ENCODE results near the gene EML6.

EML6 gene

GRCh38 chr2:54750040-54750439, 26.6 kb downstream of the EML6 start:
- no peak overlapping the region for H3K4me3 ChIP-seq (ENCODE audit: low read depth, low read length)
- DNase-seq (ENCODE audit: low read depth) = no peak
- no peak for TF ChIP-seq MYC (IDR thresholded peaks at IDR 0.05; ENCODE audit: low read depth, low read length)
- TF ChIP-seq, protein P1, sequence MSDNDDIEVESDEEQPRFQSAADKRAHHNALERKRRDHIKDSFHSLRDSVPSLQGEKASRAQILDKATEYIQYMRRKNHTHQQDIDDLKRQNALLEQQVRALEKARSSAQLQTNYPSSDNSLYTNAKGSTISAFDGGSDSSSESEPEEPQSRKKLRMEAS (IDR thresholded peaks at IDR 0.05; ENCODE audit: low read depth, low read length) = no peak
- TF ChIP-seq, protein P2, sequence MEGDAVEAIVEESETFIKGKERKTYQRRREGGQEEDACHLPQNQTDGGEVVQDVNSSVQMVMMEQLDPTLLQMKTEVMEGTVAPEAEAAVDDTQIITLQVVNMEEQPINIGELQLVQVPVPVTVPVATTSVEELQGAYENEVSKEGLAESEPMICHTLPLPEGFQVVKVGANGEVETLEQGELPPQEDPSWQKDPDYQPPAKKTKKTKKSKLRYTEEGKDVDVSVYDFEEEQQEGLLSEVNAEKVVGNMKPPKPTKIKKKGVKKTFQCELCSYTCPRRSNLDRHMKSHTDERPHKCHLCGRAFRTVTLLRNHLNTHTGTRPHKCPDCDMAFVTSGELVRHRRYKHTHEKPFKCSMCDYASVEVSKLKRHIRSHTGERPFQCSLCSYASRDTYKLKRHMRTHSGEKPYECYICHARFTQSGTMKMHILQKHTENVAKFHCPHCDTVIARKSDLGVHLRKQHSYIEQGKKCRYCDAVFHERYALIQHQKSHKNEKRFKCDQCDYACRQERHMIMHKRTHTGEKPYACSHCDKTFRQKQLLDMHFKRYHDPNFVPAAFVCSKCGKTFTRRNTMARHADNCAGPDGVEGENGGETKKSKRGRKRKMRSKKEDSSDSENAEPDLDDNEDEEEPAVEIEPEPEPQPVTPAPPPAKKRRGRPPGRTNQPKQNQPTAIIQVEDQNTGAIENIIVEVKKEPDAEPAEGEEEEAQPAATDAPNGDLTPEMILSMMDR (IDR thresholded peaks at IDR 0.05; ENCODE audit: low read depth, low read length) = no peak
- no peak for TF ChIP-seq POLR2A (IDR thresholded peaks at IDR 0.05; ENCODE audit: extremely low read depth, insufficient read length)

DNA sequence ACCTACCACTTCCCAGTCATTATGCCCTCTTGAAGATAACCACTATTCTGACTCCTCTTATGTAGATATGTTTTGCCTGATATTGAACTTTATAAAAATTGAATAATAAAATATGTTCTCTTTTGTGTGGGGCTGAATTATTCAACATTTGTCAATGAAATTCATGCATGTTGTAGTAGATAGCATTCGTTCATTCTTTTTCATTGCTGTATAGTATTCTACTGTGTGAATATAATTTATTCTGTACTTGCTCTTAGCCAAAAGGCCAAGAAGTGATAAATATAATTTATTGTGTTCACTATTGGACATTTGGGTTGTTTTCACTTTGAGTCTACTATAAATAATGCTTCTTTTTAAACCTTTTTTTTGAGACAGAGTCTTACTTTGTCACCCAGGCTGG, 29.0 kb downstream of the EML6 start:
- DNase-seq (ENCODE audit: low read depth) = no peak
- H3K4me3 ChIP-seq (ENCODE audit: low read depth, low read length) = no peak overlapping the region
- TF ChIP-seq MYC (IDR thresholded peaks at IDR 0.05; ENCODE audit: low read depth, low read length) (no peak), POLR2A (IDR thresholded peaks at IDR 0.05; ENCODE audit: extremely low read depth, insufficient read length) (no peak)
- TF ChIP-seq, protein P2 (IDR thresholded peaks at IDR 0.05; ENCODE audit: low read depth, low read length) = no peak
- TF ChIP-seq, protein P1 (IDR thresholded peaks at IDR 0.05; ENCODE audit: low read depth, low read length) = no peak

- H3K4me3 ChIP-seq (ENCODE audit: low read depth, low read length) = peak overlapping the region; percentile 33
- TF ChIP-seq MYC (IDR thresholded peaks at IDR 0.05; ENCODE audit: low read depth, low read length) (no peak), POLR2A (IDR thresholded peaks at IDR 0.05; ENCODE audit: extremely low read depth, insufficient read length) (no peak)
- TF ChIP-seq, protein P1 (IDR thresholded peaks at IDR 0.05; ENCODE audit: low read depth, low read length) = no peak
- TF ChIP-seq, protein P2 (IDR thresholded peaks at IDR 0.05; ENCODE audit: low read depth, low read length) = no peak
- peak; percentile 36 for DNase-seq (ENCODE audit: low read depth)
Observed at GRCh38 chr2:54755641-54756326, 32.3 kb downstream of the EML6 start.

DNA sequence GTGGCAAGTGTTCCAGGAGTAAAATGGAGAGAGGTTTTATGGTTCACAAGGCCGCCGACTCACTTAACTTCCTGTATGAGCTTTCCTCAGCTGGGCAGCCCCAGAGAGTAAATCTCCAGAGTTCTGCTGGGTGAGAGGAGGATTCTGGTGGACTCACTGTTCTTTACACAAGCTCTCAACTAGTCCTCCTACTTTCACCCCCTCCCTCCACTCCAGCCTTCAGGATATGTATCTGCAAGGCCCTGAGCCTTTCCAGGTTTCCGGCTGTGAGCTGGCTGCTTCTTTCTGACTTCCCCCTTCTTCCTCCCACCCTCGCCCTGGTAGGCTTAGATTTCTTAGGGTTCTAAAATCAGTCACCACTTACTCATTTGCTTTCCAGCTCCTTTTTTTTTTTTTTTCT, 34.0 kb downstream of the EML6 start:
- H3K4me3 ChIP-seq (ENCODE audit: low read depth, low read length) = no peak overlapping the region
- DNase-seq (ENCODE audit: low read depth) = peak; percentile 18
- TF ChIP-seq MYC (IDR thresholded peaks at IDR 0.05; ENCODE audit: low read depth, low read length) (no peak), POLR2A (IDR thresholded peaks at IDR 0.05; ENCODE audit: extremely low read depth, insufficient read length) (no peak)
- TF ChIP-seq, protein P2 (IDR thresholded peaks at IDR 0.05; ENCODE audit: low read depth, low read length) = no peak
- TF ChIP-seq, protein P1 (IDR thresholded peaks at IDR 0.05; ENCODE audit: low read depth, low read length) = no peak

- H3K4me3 ChIP-seq (ENCODE audit: low read depth, low read length) = no peak overlapping the region
- TF ChIP-seq MYC (IDR thresholded peaks at IDR 0.05; ENCODE audit: low read depth, low read length) (no peak), POLR2A (IDR thresholded peaks at IDR 0.05; ENCODE audit: extremely low read depth, insufficient read length) (no peak)
- TF ChIP-seq, protein P1 (IDR thresholded peaks at IDR 0.05; ENCODE audit: low read depth, low read length) = no peak
- TF ChIP-seq, protein P2 (IDR thresholded peaks at IDR 0.05; ENCODE audit: low read depth, low read length) = no peak
- DNase-seq (ENCODE audit: low read depth) = no peak
Observed at GRCh38 chr2:54758951-54759350, 35.5 kb downstream of the EML6 start.
